ENCODE data around the gene FAM227A.

GRCh38 chr22:38705235-38706100 is 49.3 kb upstream of the FAM227A start, which contains the start of gene GTPBP1:
- TF ChIP-seq ZNF605 (CRISPR knock-in tag; IDR thresholded peaks at IDR 0.05) = no peak
- TF ChIP-seq, protein P1, sequence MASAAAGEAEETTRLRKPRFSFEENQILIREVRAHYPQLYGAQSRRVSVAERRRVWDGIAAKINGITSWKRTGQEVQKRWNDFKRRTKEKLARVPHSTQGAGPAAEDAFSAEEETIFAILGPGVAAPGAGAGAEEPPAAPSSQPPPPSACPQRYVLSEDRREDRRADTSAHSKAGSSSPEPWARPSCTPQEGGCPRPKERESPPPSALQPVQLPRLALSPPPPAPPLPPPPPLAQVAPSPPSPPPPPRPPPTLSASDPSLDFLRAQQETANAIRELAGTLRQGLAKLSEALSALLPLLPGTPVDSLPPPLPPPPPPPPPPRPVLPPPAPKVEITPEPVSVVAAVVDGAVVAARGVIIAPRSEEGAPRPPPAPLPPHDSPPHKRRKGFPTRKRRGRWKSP (CRISPR knock-in tag; IDR thresholded peaks at IDR 0.05) = 0 out of 2 replicates have a peak, but pooled peaks have one; percentile 6
- peak; percentile 46; the same call in 1 of the 2 replicates for TF ChIP-seq IRF2 (CRISPR knock-in tag; IDR thresholded peaks at IDR 0.05)
- peak; percentile 92 for TF ChIP-seq CREM (IDR thresholded peaks at IDR 0.05)
- peak; percentile 36; the same call in 1 of the 2 replicates for TF ChIP-seq CREM (CRISPR knock-in tag; IDR thresholded peaks at IDR 0.05)
- TF ChIP-seq EHMT2 (IDR thresholded peaks at IDR 0.05; ENCODE audit: borderline replicate concordance, low read depth, low read length) = no peak
- peak; percentile 94 for TF ChIP-seq YY1 (IDR thresholded peaks at IDR 0.05; ENCODE audit: insufficient read depth, insufficient replicate concordance, low read depth, low read length)
- TF ChIP-seq ZNF12 (CRISPR knock-in tag; IDR thresholded peaks at IDR 0.05) = no peak
- peak; percentile 71; the same call in 1 of the 3 replicates for TF ChIP-seq MXI1 (IDR thresholded peaks at IDR 0.05; ENCODE audit: borderline replicate concordance, low read depth, low read length)
- no peak for TF ChIP-seq MLLT10 (CRISPR knock-in tag; IDR thresholded peaks at IDR 0.05)
- TF ChIP-seq ZNF136 (CRISPR knock-in tag; IDR thresholded peaks at IDR 0.05; ENCODE audit: low read depth) = 0 out of 2 replicates have a peak, but pooled peaks have one; percentile 41
- no peak for TF ChIP-seq TGIF2 (CRISPR knock-in tag; IDR thresholded peaks at IDR 0.05)
- TF ChIP-seq ZNF775 (CRISPR knock-in tag; IDR thresholded peaks at IDR 0.05; ENCODE audit: borderline replicate concordance) = no peak
- TF ChIP-seq HDAC2 (CRISPR knock-in tag; IDR thresholded peaks at IDR 0.05) = 0 out of 2 replicates have a peak, but pooled peaks have one; percentile 46

Data from HepG2 (cell line).